ENCODE measurements around the gene ING5.

The ING5 gene

GRCh38 chr2:241672243-241673188, 29.3 kb upstream of the ING5 start:
- DNase-seq = no peak

- DNase-seq = no peak
Measured at GRCh38 chr2:241673189-241673663, 28.6 kb upstream of the ING5 start.

GRCh38 chr2:241673797-241674725, 27.8 kb upstream of the ING5 start:
- peak in 9 of 51 donors; percentile 10 to 41 (median 23) for DNase-seq

GRCh38 chr2:241675885-241676284, 26.0 kb upstream of the ING5 start:
- DNase-seq = no peak

GRCh38 chr2:241676665-241677064, 25.2 kb upstream of the ING5 start:
- no peak for DNase-seq

GRCh38 chr2:241677392-241677791, 24.4 kb upstream of the ING5 start:
- no peak for DNase-seq

GRCh38 chr2:241678307-241678706, 23.5 kb upstream of the ING5 start:
- no peak for DNase-seq

GRCh38 chr2:241678784-241679540, 22.9 kb upstream of the ING5 start:
- no peak for DNase-seq

- no peak for DNase-seq
Measured at GRCh38 chr2:241680044-241680443, 21.8 kb upstream of the ING5 start.

GRCh38 chr2:241680827-241681599, 20.8 kb upstream of the ING5 start:
- peak in 2 of 51 donors; percentile 6 to 24 for DNase-seq

GRCh38 chr2:241686324-241686649, 15.6 kb upstream of the ING5 start:
- no peak for DNase-seq

- peak; percentile 63 to 98 (median 94) for DNase-seq
Measured at GRCh38 chr2:241686650-241687425, 15.0 kb upstream of the ING5 start, which contains the start of gene DTYMK. DTYMK (minus strand) TSS chr2:241686815; CDS start chr2:241686783, 32 bp downstream.

GRCh38 chr2:241689306-241689705, 12.5 kb upstream of the ING5 start:
- DNase-seq = no peak

GRCh38 chr2:241690202-241690717, 11.6 kb upstream of the ING5 start:
- no peak for DNase-seq

- DNase-seq = no peak
Measured at GRCh38 chr2:241692448-241692847, 9.4 kb upstream of the ING5 start.

- DNase-seq = no peak
Measured at GRCh38 chr2:241695651-241696050, 6.2 kb upstream of the ING5 start.

GRCh38 chr2:241701149-241701398, 765 bp upstream of the ING5 start:
- DNase-seq = no peak

GRCh38 chr2:241702155-241703031, 554 bp downstream of the ING5 start:
- peak in 50 of 51 donors; percentile 40 to 95 (median 82) for DNase-seq

Measured in hypothalamus (tissue), 51 donors.